Common myeloid progenitor, CD34-positive (primary cell): ENCODE results near the gene CDK18.

ENCODE experiments used
- CTCF ChIA-PET: fragments of 350-600 bp; sonication (Branson Sonifier 250); formaldehyde crosslinking; loops from one replicate; lab custom pipeline; 2021; ENCODE audit warnings: antibody characterized with exemption; lab: Charles Lee
- POLR2A ChIA-PET: fragments of 350-600 bp; sonication (Branson Sonifier 250); formaldehyde crosslinking; loops from one replicate; lab custom pipeline; 2021; ENCODE audit warnings: antibody characterized with exemption; lab: Charles Lee
- DNase-seq, 3 donors: peaks; one replicate each; pipeline versions ENCODE4 v3.0.0 to v3.0.0-alpha.2; 2013
- H3K27ac ChIP-seq, 2 experiments: 1 replicate in 1 of 2; 2 replicates in 1 of 2; pipeline ENCODE4 v1.7.0; 2013; ENCODE audit warnings: inconsistent platforms in 2 of 2, low read length in 2 of 2, mild to moderate bottlenecking in 2 of 2, low read depth in 1 of 2, moderate library complexity in 1 of 2; ENCODE audit not compliant: severe bottlenecking in 2 of 2, insufficient read depth in 1 of 2, poor library complexity in 1 of 2
- H3K27me3 ChIP-seq, 5 experiments: replicated peaks in 2 of 5; 1 replicate in 3 of 5; 2 replicates in 2 of 5; pipeline versions ENCODE4 v1.6.1 to v1.7.0; 2013; ENCODE audit warnings: low read length in 4 of 5, mild to moderate bottlenecking in 2 of 5, moderate library complexity in 2 of 5, inconsistent platforms in 1 of 5; ENCODE audit not compliant: insufficient read depth in 5 of 5, control insufficient read depth in 4 of 5
- H3K36me3 ChIP-seq, 4 experiments: 1 replicate in 2 of 4; 2 replicates in 2 of 4; pipeline versions ENCODE4 v1.6.1 to v1.7.0; 2013; ENCODE audit warnings: low read length in 3 of 4, control low read depth in 1 of 4, mild to moderate bottlenecking in 1 of 4; ENCODE audit not compliant: control insufficient read depth in 4 of 4, insufficient read depth in 4 of 4
- H3K4me1 ChIP-seq, 4 experiments: 1 replicate in 3 of 4; 2 replicates in 1 of 4; pipeline versions ENCODE4 v1.6.1 to v1.7.1; 2013; ENCODE audit warnings: low read length in 3 of 4, mild to moderate bottlenecking in 3 of 4, control low read depth in 1 of 4, inconsistent platforms in 1 of 4, moderate library complexity in 1 of 4; ENCODE audit not compliant: control insufficient read depth in 4 of 4, insufficient read depth in 4 of 4; ENCODE audit errors: control extremely low read depth in 1 of 4
- H3K4me3 ChIP-seq, 7 experiments: 1 replicate in 4 of 7; 2 replicates in 3 of 7; pipeline versions ENCODE4 v1.5.1 to v1.7.0; 2013; ENCODE audit warnings: mild to moderate bottlenecking in 7 of 7, low read length in 6 of 7, moderate library complexity in 6 of 7, inconsistent platforms in 2 of 7, low read depth in 2 of 7, control low read depth in 1 of 7; ENCODE audit not compliant: insufficient read depth in 4 of 7, control insufficient read depth in 1 of 7; ENCODE audit errors: extremely low read depth in 1 of 7
- H3K9me3 ChIP-seq, 5 experiments: 1 replicate in 4 of 5; 2 replicates in 1 of 5; pipeline versions ENCODE4 v1.6.1 to v1.7.1; 2013; ENCODE audit warnings: low read length in 4 of 5, mild to moderate bottlenecking in 2 of 5, inconsistent platforms in 1 of 5, low read depth in 1 of 5, moderate library complexity in 1 of 5; ENCODE audit not compliant: control insufficient read depth in 4 of 5, insufficient read depth in 2 of 5; ENCODE audit errors: control extremely low read depth in 1 of 5
- WGBS: methylation state at CpG from one replicate; pipeline ENCODE4 v1.1.5; 2013; ENCODE audit not compliant: insufficient coverage; 5-methylcytosine and 5-hydroxymethylcytosine counted together

Gene CDK18

DNA sequence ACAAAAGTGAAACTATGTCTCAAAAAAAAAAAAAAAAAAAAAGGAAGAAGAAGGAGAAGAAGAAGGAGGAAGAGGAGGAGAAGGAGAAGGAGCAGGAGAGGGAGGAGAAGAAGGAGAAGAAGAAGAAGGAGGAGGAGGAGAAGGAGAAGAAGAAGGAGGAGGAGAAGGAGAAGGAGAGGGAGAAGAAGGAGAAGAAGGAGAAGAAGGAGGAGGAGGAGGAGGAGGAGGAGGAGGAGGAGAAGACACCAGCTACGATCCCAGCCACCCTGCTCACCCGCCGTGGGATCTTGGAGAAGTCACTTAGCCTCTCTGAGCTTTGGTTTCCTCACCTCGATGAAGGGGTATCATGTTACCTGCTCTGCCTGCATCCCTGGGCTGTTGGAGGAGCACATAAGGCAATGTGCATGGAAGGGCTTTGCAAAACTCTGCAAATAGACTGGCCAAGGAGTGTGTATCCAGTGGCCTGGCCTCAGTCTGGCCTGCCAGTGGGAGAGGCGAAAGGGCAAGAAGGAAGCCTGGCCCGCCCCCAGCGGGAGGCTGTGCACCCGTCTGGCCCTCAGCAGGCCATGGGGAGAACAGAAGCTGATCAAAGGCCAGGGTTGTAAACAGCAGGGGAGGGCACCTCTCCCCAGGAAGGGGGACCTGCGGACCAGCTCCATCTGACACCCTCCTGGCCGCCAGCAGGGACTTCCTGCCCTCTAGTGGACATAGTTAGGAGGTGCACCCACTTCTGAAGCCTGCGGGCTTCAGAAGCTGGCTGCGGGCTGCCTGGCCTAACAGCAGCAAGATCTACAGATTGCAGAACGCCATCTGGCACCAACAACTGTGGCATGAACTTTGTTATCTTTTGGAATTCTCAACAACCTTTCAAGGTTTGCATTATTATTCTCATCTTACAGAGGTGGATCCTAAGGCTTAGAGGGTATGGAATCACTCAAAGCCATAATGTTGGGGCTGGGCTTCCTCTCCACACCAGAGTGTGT is 19.2 kb upstream of the CDK18 start:
- ChIA-PET CTCF (interaction anchor here (0.6 to 25.1 kb wide), 47 partner anchors 9 to 174 kb away, joined by 3 to 463 read pairs (median 5); partner anchors contain the start of genes BLACAT1 and KLHDC8A), POLR2A (interaction anchor here (1.4 kb wide), 1 partner anchor 9 kb away, joined by 3 read pairs; no protein-coding TSS in a partner anchor)
- Histone ChIP-seq H3K4me3 (no peak overlapping the region), H3K36me3 (no peaks in the 10 kb centered on the region), H3K9me3 (no peaks in the 10 kb centered on the region), H3K27ac (no peak overlapping the region), H3K27me3 (peaks cover 0 to 62% (median 29%) of the 10 kb centered on the region in 5 experiments), H3K4me1 (peaks cover 0 to 9% (median 0%) of the 10 kb centered on the region in 4 experiments)
- WGBS = 30% methylated on average over 12 of the region's 13 CpGs
- peak; percentile 72 to 89 (median 86) for DNase-seq

DNA sequence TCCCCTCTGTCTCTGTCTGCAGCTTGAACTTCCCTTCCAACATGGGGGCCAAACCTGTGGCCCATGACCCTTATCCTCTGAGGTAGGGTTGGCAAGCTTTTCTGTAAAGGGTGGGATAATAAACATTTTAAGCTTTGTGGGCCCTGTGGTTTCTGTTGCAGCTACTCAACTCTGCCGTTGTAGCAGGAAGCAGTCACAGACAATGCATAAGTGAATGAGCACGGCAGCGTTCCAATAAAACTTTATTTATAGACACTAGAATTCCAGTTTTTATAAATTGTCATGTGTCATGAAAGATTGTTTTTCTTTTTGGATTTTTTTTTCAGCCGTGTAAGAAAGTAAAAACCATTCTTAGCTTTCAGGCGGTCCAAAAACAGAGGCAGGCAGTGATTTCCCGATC is 18.2 kb upstream of the CDK18 start:
- no peak for DNase-seq
- Histone ChIP-seq H3K9me3 (no peaks in the 10 kb centered on the region), H3K27me3 (peaks cover 0 to 59% (median 27%) of the 10 kb centered on the region in 5 experiments), H3K4me3 (no peak overlapping the region), H3K36me3 (no peaks in the 10 kb centered on the region), H3K27ac (no peak overlapping the region), H3K4me1 (peaks cover 0 to 6% (median 0%) of the 10 kb centered on the region in 4 experiments)
- ChIA-PET POLR2A (no interaction called here), CTCF (interaction anchor here (0.7 to 25.1 kb wide), 39 partner anchors 10 to 228 kb away, joined by 3 to 463 read pairs (median 5); partner anchors contain the start of genes BLACAT1 and KLHDC8A)
- WGBS = 90% methylated on average over 3 of the region's 6 CpGs

DNA sequence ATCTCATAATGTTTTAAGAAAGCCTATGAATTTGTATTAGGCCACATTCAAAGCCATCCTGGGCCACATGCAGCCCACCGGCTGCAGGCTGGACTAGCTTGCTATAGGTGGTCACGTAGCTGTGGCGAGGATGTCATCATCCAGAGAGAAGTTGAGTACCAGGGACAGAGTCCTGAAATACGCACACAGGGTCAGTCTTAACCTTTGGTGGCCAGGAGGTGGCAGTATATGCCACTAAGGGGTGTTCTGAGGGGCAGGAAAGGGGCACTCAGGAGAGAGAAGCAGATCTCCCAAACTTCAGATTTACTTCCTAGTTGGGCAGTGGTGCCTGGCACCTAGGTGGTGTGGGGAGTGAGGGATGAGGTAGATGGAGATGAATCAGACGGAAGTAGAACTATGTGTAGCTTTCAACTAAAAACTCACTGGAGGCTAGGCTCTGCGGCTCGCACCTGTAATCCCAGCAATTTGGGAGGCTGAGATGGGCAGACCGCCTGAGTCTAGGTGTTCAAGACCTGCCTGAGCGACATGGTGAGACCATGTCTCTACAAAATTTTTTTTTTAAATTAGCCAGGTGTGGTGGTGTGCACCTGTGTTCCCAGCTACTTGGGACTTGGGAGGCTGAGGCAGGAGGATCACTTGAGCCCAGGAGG is 16.3 kb upstream of the CDK18 start:
- Histone ChIP-seq H3K4me3 (no peak overlapping the region), H3K4me1 (peaks cover 0 to 4% (median under 1%) of the 10 kb centered on the region in 4 experiments), H3K27ac (no peak overlapping the region), H3K36me3 (no peaks in the 10 kb centered on the region), H3K27me3 (peaks cover 0 to 58% (median 19%) of the 10 kb centered on the region in 5 experiments), H3K9me3 (no peaks in the 10 kb centered on the region)
- CTCF ChIA-PET = interaction anchor here (0.7 to 25.1 kb wide), 26 partner anchors 11 to 222 kb away, joined by 3 to 463 read pairs (median 5); no protein-coding TSS in a partner anchor
- DNase-seq = peak; percentile 70 to 77 (median 73)
- 35% methylated on average over 7 of the region's 9 CpGs for WGBS
- POLR2A ChIA-PET = no interaction called here

GRCh38 chr1:205491794-205492193 is 12.7 kb upstream of the CDK18 start:
- Histone ChIP-seq H3K9me3 (no peaks in the 10 kb centered on the region), H3K4me3 (no peak overlapping the region), H3K27me3 (peaks cover 0 to 56% (median 22%) of the 10 kb centered on the region in 5 experiments), H3K36me3 (no peaks in the 10 kb centered on the region), H3K4me1 (peaks cover 0 to 4% (median 2%) of the 10 kb centered on the region in 4 experiments), H3K27ac (no peak overlapping the region)
- WGBS = 87% methylated on average over 2 of the region's 4 CpGs
- ChIA-PET POLR2A (no interaction called here), CTCF (interaction anchor here (0.9 to 25.1 kb wide), 10 partner anchors 11 to 168 kb away, joined by 3 to 463 read pairs (median 5); no protein-coding TSS in a partner anchor)
- no peak for DNase-seq

GRCh38 chr1:205492201-205492667 is 12.2 kb upstream of the CDK18 start:
- CTCF ChIA-PET = interaction anchor here (0.9 to 25.1 kb wide), 11 partner anchors 10 to 167 kb away, joined by 3 to 463 read pairs (median 5); no protein-coding TSS in a partner anchor
- no peak for DNase-seq
- H3K4me1 ChIP-seq = peaks cover 0 to 4% (median 2%) of the 10 kb centered on the region in 4 experiments
- H3K27ac ChIP-seq = no peak overlapping the region
- POLR2A ChIA-PET = no interaction called here
- no peaks in the 10 kb centered on the region for H3K9me3 ChIP-seq
- 64% methylated on average over 2 of the region's 2 CpGs for WGBS
- no peaks in the 10 kb centered on the region for H3K36me3 ChIP-seq
- H3K4me3 ChIP-seq = no peak overlapping the region
- H3K27me3 ChIP-seq = peaks cover 0 to 56% (median 22%) of the 10 kb centered on the region in 5 experiments

GRCh38 chr1:205492774-205493173 is 11.7 kb upstream of the CDK18 start:
- Histone ChIP-seq H3K36me3 (no peaks in the 10 kb centered on the region), H3K9me3 (no peaks in the 10 kb centered on the region), H3K27ac (no peak overlapping the region), H3K4me3 (no peak overlapping the region), H3K4me1 (peaks cover 0 to 4% (median 2%) of the 10 kb centered on the region in 4 experiments), H3K27me3 (peaks cover 0 to 56% (median 27%) of the 10 kb centered on the region in 5 experiments)
- POLR2A ChIA-PET = no interaction called here
- 8% methylated on average over 4 of the region's 7 CpGs for WGBS
- no peak for DNase-seq
- CTCF ChIA-PET = interaction anchor here (0.8 to 25.1 kb wide), 11 partner anchors 10 to 167 kb away, joined by 3 to 463 read pairs (median 5); no protein-coding TSS in a partner anchor
